DND-41 (cell line): Measurements from ENCODE around the gene KAT2A.

Experiments used
- ATAC-seq: fragments of 200-7000 bp; cut with Tn5 transposase; 3 replicates; pipeline ENCODE4 v1.9.1; 2021; ENCODE audit warnings: low read depth; ENCODE audit not compliant: insufficient read depth
- DNase-seq: peaks from one replicate; pipeline ENCODE4 v3.0.0-alpha.2; 2020
- H2AFZ ChIP-seq: 2 replicates; pipeline ENCODE4 v1.6.0; 2012; ENCODE audit warnings: low read depth, low read length
- H3K27ac ChIP-seq: 2 replicates; pipeline ENCODE4 v1.5.1; 2012; ENCODE audit warnings: low read length, inconsistent platforms
- H3K27me3 ChIP-seq: fragments of 200-600 bp; sonication (generic); 2 replicates; pipeline ENCODE4 v1.6.0; 2012; ENCODE audit warnings: low read length, mild to moderate bottlenecking, inconsistent platforms; ENCODE audit not compliant: insufficient read depth, poor library complexity
- H3K36me3 ChIP-seq: 2 replicates; pipeline ENCODE4 v1.5.1; 2012; ENCODE audit warnings: low read length, inconsistent platforms; ENCODE audit not compliant: insufficient read depth
- H3K4me1 ChIP-seq: 2 replicates; pipeline ENCODE4 v1.5.1; 2012; ENCODE audit warnings: mild to moderate bottlenecking, low read length; ENCODE audit not compliant: insufficient read depth
- H3K4me2 ChIP-seq: 2 replicates; pipeline ENCODE4 v1.6.0; 2012; ENCODE audit warnings: mild to moderate bottlenecking, moderate library complexity, low read length, inconsistent platforms; ENCODE audit not compliant: insufficient read depth
- H3K4me3 ChIP-seq, 2 experiments: fragments of 200-600 bp in 1 of 2; shearing (Covaris generic) in 1 of 2; 2 replicates each; pipeline ENCODE4 v1.5.1; 2012 to 2016; ENCODE audit warnings: inconsistent platforms in 2 of 2, low read length in 2 of 2, mild to moderate bottlenecking in 2 of 2, low read depth in 1 of 2, moderate library complexity in 1 of 2
- H3K79me2 ChIP-seq: 2 replicates; pipeline ENCODE4 v1.6.0; 2012; ENCODE audit warnings: low read length, inconsistent platforms; ENCODE audit not compliant: insufficient read depth
- H3K9ac ChIP-seq: 2 replicates; pipeline ENCODE4 v1.6.0; 2012; ENCODE audit warnings: low read depth, mild to moderate bottlenecking, inconsistent platforms, low read length, moderate library complexity
- H3K9me3 ChIP-seq: 2 replicates; pipeline ENCODE4 v1.5.1; 2012; ENCODE audit warnings: low read length, moderate library complexity, mild to moderate bottlenecking, inconsistent platforms; ENCODE audit not compliant: insufficient read depth, severe bottlenecking
- H4K20me1 ChIP-seq: 2 replicates; pipeline ENCODE4 v1.6.0; 2012; ENCODE audit warnings: low read length; ENCODE audit not compliant: insufficient read depth
- CTCF ChIP-seq: IDR thresholded peaks from 2 replicates; pipeline ENCODE4 v1.5.1; 2012; ENCODE audit warnings: borderline replicate concordance, low read length, moderate library complexity, mild to moderate bottlenecking; ENCODE audit not compliant: poor library complexity, severe bottlenecking; ENCODE audit errors: extremely low read depth
- EZH2 ChIP-seq: IDR thresholded peaks from 3 replicates; pipeline ENCODE4 v1.6.1; 2012; ENCODE audit warnings: borderline replicate concordance, low read depth, mild to moderate bottlenecking, moderate library complexity, low read length, inconsistent platforms; ENCODE audit not compliant: severe bottlenecking

The KAT2A gene

GRCh38 chr17:42118545-42118944 lies 2.6 kb downstream of the KAT2A start:
- DNase-seq (peak; percentile 57), ATAC-seq (no peak)
- Histone ChIP-seq H3K4me1 (peaks cover 52% of the 10 kb centered on the region), H3K36me3 (peaks cover 63% of the 10 kb centered on the region), H3K4me3 (no peak overlapping the region), H4K20me1 (no peaks in the 10 kb centered on the region), H3K4me2 (no peak overlapping the region), H3K9me3 (no peaks in the 10 kb centered on the region), H3K27ac (no peak overlapping the region), H3K9ac (no peak overlapping the region), H2AFZ (no peak overlapping the region), H3K79me2 (peaks cover 14% of the 10 kb centered on the region), H3K27me3 (no peaks in the 10 kb centered on the region)
- TF ChIP-seq EZH2 (no peak), CTCF (peak; percentile 67)

- no peak overlapping the region for H3K4me3 ChIP-seq
- no peaks in the 10 kb centered on the region for H3K9me3 ChIP-seq
- H3K36me3 ChIP-seq, result peaks cover 64% of the 10 kb centered on the region
- TF ChIP-seq CTCF, result no peak
- TF ChIP-seq EZH2, result no peak
- H3K4me1 ChIP-seq, result peaks cover 56% of the 10 kb centered on the region
- ATAC-seq (no peak), DNase-seq (no peak)
- no peaks in the 10 kb centered on the region for H3K27me3 ChIP-seq
- no peak overlapping the region for H3K27ac ChIP-seq
- H3K9ac ChIP-seq, result no peak overlapping the region
- no peak overlapping the region for H2AFZ ChIP-seq
- peaks cover 14% of the 10 kb centered on the region for H3K79me2 ChIP-seq
- no peak overlapping the region for H3K4me2 ChIP-seq
- no peaks in the 10 kb centered on the region for H4K20me1 ChIP-seq
Observed at GRCh38 chr17:42118126-42118510, 3.0 kb downstream of the KAT2A start.

- no peak for TF ChIP-seq EZH2
- no peak for TF ChIP-seq CTCF
- Histone ChIP-seq H3K27me3 (no peaks in the 10 kb centered on the region), H3K27ac (no peak overlapping the region), H3K4me1 (peaks cover 62% of the 10 kb centered on the region), H4K20me1 (no peaks in the 10 kb centered on the region), H3K9ac (no peak overlapping the region), H3K9me3 (no peaks in the 10 kb centered on the region), H3K36me3 (peaks cover 62% of the 10 kb centered on the region), H3K4me2 (no peak overlapping the region), H2AFZ (no peak overlapping the region), H3K4me3 (no peak overlapping the region), H3K79me2 (peaks cover 14% of the 10 kb centered on the region)
- DNase-seq (no peak), ATAC-seq (no peak)
Observed at GRCh38 chr17:42117397-42118125, 3.6 kb downstream of the KAT2A start.
